Urinary bladder (tissue), 4 donors: ENCODE data around the gene NCMAP. TPM values are rescaled to one million over a fixed set of nuclear protein-coding genes. Genes with fewer than 3 reads are reported as not detected.

Experiments
- DNase-seq: peaks from one replicate; pipeline ENCODE4 v3.0.0-alpha.2; 2015; ENCODE audit errors: extremely low spot score
- H3K27ac ChIP-seq: one replicate; pipeline ENCODE4 v1.5.1; 2013; ENCODE audit warnings: low read depth, mild to moderate bottlenecking, moderate library complexity
- H3K36me3 ChIP-seq: one replicate; pipeline ENCODE4 v1.6.1; 2013; ENCODE audit warnings: mild to moderate bottlenecking, moderate library complexity; ENCODE audit not compliant: insufficient read depth
- H3K4me1 ChIP-seq: one replicate; pipeline ENCODE4 v1.6.1; 2013; ENCODE audit warnings: mild to moderate bottlenecking, moderate library complexity; ENCODE audit not compliant: insufficient read depth
- H3K4me3 ChIP-seq: one replicate; pipeline ENCODE4 v1.5.1; 2013; ENCODE audit warnings: low read depth, low read length
- WGBS: extraction: QIAGEN DNeasy Blood & Tissue Kit; methylation state at CpG from one replicate; pipeline ENCODE4 v1.1.7; 2013; 5-methylcytosine and 5-hydroxymethylcytosine counted together
- polyA plus RNA-seq: library from polyadenylated mRNA; stranded (reverse); fragments of 200-250 nt; gene quantifications from one replicate; pipeline ENCODE4 v1.2.3, GENCODE V29; 2013
- total RNA-seq: library from RNA; depleted of rRNA; stranded (reverse); fragments of >200 nt; gene quantifications from one replicate; pipeline ENCODE4 v1.2.3, GENCODE V29; 2014
- donor health status: healthy with polysubstance abuse.
- donor health status: healthy.

The NCMAP gene
- total and polyA plus RNA-seq, 2 donors, result 0.16 to 0.20 TPM

GRCh38 chr1:24551290-24551959, 4.5 kb upstream of the NCMAP start:
- no peak for DNase-seq
- Histone ChIP-seq H3K27ac (no peak overlapping the region), H3K4me3 (no peak overlapping the region), H3K36me3 (no peaks in the 10 kb centered on the region), H3K4me1 (no peaks in the 10 kb centered on the region)
- WGBS, result 77% methylated on average over 13 of the region's 13 CpGs

GRCh38 chr1:24551960-24552571, 3.8 kb upstream of the NCMAP start:
- WGBS, result 51% methylated on average over 10 of the region's 10 CpGs
- Histone ChIP-seq H3K4me1 (no peaks in the 10 kb centered on the region), H3K36me3 (no peaks in the 10 kb centered on the region), H3K27ac (no peak overlapping the region), H3K4me3 (no peak overlapping the region)
- DNase-seq, result peak; percentile 82

DNA sequence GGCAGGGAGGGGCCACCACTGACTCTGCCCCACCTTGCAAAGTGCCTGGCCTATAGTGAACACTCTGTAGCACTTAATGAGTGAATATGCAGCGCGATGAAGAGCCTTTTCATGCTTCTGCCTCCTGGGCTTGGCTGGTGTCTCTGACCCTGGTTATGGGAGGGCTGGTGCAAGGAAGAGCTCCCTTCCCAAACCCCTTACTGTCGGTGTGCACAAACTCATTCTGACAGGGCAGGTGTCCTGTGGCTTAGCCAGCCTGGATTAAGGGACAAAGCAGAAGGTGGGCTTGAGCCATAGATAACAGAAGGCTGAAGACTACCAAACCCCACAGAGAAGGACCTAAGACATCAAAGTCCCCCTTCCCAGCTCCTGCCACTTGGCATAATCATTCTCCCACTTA, 2.0 kb upstream of the NCMAP start:
- no peaks in the 10 kb centered on the region for H3K36me3 ChIP-seq
- WGBS, result 90% methylated on average over 3 of the region's 3 CpGs

DNA sequence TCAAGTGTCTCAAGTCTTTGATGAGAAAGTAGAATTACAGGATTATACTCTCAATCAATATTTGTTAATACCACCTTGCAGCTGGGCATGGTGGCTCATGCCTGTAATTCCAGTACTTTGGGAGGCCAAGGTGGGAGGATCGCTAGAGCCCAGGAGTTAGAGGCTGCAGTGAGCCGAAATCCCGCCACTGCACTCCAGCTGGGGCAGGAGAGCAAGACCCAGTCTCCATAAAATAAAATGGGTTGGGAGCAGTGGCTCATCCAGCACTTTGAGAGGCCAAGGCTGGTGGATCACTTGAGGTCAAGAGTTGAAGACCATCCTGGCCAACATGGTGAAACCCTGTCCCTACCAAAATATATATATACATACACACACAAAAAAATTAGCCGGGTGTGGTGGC, 1.2 kb upstream of the NCMAP start:
- H3K27ac ChIP-seq, result no peak overlapping the region
- H3K4me3 ChIP-seq, result no peak overlapping the region
- no peak for DNase-seq
- no peaks in the 10 kb centered on the region for H3K4me1 ChIP-seq
- H3K36me3 ChIP-seq, result no peaks in the 10 kb centered on the region
- 98% methylated on average over 4 of the region's 4 CpGs for WGBS

More for the DNA sequence above, 2.0 kb upstream of the NCMAP start:
- no peak for DNase-seq
- Histone ChIP-seq H3K4me1 (no peaks in the 10 kb centered on the region), H3K27ac (no peak overlapping the region), H3K4me3 (no peak overlapping the region)

GRCh38 chr1:24556414-24556795, 518 bp downstream of the NCMAP start:
- H3K4me3 ChIP-seq, result peak overlapping the region; percentile 40
- 60% methylated on average over 19 of the region's 19 CpGs for WGBS

GRCh38 chr1:24557220-24557619, 1.3 kb downstream of the NCMAP start:
- Histone ChIP-seq H3K4me1 (no peaks in the 10 kb centered on the region), H3K27ac (no peak overlapping the region), H3K4me3 (no peak overlapping the region), H3K36me3 (no peaks in the 10 kb centered on the region)
- no peak for DNase-seq
- WGBS, result 96% methylated on average over 6 of the region's 6 CpGs

More at GRCh38 chr1:24556414-24556795, 518 bp downstream of the NCMAP start:
- Histone ChIP-seq H3K27ac (no peak overlapping the region), H3K36me3 (no peaks in the 10 kb centered on the region), H3K4me1 (no peaks in the 10 kb centered on the region)
- no peak for DNase-seq

DNA sequence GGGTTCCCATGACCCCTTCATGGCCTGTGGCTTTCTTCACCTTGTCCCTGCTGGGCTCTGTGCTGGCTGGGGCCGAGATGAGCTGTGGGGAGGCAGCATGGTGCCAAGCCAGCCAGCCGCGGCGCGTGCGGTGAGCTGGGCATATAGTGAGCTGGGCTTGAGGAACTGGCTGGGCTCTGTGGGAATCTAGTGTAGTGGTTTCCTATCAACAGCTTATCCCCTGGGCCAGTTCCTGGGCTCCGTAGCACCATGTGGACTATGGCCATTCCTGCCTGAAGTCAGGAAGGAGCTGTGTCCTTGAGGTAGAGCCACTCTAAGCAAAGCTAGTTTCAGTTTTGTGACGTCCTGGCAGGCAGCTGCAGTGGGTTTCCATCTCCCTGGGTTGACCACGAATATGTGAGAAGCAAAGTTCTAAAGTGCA, 1.8 kb downstream of the NCMAP start:
- Histone ChIP-seq H3K4me1 (no peaks in the 10 kb centered on the region), H3K27ac (no peak overlapping the region), H3K36me3 (no peaks in the 10 kb centered on the region), H3K4me3 (no peak overlapping the region)
- 91% methylated on average over 9 of the region's 9 CpGs for WGBS
- DNase-seq, result no peak

DNA sequence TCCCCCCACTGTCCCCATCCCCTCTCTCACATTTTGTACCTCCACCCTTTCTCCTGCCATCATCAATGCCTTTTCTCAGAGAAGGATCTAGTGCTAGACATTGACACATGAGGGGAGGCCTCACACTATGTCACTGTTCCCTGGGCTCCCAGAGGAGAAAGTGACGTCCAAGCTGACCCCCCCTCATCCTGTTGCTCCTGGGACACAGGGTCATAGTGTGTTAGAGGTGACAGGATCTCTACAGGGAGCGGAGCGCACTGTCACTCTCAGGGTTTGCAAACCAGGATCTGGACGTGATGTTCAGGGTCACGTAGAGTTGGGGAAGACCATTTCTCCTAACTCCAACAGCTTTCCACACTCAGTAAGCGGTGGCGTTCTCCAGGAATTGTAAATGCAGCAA, 2.6 kb downstream of the NCMAP start:
- no peak for DNase-seq
- H3K36me3 ChIP-seq, result no peaks in the 10 kb centered on the region
- no peaks in the 10 kb centered on the region for H3K4me1 ChIP-seq
- WGBS, result 86% methylated on average over 7 of the region's 7 CpGs
- H3K4me3 ChIP-seq, result no peak overlapping the region
- H3K27ac ChIP-seq, result no peak overlapping the region

DNA sequence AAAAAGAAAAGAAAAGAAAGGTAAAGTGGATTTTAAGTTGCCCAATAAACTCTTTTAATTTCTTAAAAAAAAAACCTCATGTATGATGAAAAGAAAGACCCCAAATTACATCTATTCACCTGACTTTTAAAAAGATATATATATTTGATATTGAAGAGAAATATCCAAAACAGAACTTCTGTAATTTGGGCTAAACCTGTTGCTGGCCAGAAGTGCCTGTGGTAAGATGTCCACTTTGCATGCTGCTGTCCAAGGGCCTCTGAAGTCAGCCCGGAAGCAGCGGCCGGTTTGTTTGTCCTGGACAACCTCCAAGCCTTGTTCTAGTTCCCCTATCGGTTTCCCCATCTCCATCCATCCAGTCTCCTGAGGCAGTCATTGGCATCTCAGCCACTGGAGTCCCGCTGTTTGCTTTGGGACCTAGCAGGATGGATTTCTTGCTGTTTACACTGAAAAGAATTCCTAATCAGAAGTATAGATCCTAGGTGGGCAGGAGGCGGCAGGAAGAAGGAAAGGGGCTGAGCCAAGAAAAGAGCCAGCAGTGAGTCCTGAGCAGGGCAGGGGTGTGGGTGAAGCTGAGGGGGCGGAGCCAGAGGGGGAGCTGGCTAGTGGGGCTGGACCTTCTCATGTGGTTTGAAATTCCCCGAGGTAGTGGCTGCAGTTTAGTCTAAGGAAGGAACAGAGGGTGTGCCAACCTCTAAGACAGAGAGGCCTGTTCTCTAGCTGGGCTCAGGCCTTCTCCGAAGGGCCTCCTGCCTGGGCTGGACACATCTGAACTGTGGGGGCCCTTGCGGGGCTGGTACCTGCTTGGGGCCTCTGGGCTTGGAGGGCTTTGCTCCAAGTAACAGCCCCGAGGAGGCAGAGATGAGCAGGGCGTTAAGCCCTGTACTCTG, 3.3 kb downstream of the NCMAP start:
- no peak overlapping the region for H3K27ac ChIP-seq
- 51% methylated on average over 12 of the region's 12 CpGs for WGBS
- no peaks in the 10 kb centered on the region for H3K36me3 ChIP-seq
- H3K4me3 ChIP-seq, result no peak overlapping the region
- no peak for DNase-seq
- H3K4me1 ChIP-seq, result no peaks in the 10 kb centered on the region

- no peak for DNase-seq
- Histone ChIP-seq H3K36me3 (no peaks in the 10 kb centered on the region), H3K4me3 (no peak overlapping the region), H3K4me1 (no peaks in the 10 kb centered on the region), H3K27ac (no peak overlapping the region)
- 92% methylated on average over 6 of the region's 6 CpGs for WGBS
These were observed 4.5 kb downstream of the NCMAP start for GRCh38 chr1:24560361-24560760.

DNA sequence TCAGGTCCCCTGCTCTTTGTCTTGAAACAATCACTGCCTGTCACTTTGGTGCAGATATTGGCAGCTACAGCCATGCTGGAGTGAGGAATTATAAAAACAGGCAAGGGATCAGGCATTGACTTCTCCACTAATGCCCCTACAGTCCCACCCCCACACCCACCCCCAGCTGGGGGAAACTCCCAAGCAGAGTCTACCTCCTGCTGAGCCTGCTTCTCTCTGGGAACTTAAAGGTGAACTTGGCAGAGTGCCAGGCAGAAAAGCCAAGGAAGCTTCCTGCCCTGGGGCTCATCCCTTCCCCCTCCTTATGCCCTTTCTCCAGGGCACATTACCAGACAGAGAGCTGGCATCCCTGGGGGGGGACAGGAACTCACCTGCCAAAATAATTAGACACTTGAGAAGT, 6.7 kb downstream of the NCMAP start:
- Histone ChIP-seq H3K4me1 (no peaks in the 10 kb centered on the region), H3K4me3 (no peak overlapping the region), H3K27ac (no peak overlapping the region), H3K36me3 (no peaks in the 10 kb centered on the region)
- DNase-seq, result no peak

DNA sequence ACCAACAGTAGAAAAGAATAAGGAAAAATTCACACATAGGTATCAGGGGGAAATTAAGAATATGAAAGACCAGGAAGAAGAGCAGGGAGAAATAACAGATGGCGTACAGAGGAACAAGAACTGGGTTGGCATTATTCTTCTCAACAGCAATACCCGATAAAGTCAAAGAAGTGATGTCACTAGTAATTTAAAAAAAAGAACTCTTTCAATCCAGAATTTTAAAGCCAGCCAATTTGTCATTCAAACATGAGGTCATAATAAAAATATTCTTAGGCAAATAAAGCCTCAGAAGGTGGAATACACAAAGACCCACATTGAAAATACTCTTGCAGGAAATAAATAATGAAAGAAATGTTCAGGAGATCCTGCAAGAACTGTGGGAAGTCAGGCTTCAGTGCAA, 8.8 kb downstream of the NCMAP start:
- Histone ChIP-seq H3K27ac (no peak overlapping the region), H3K4me1 (no peaks in the 10 kb centered on the region), H3K36me3 (no peaks in the 10 kb centered on the region), H3K4me3 (no peak overlapping the region)
- DNase-seq, result no peak
- 85% methylated on average over 2 of the region's 2 CpGs for WGBS

DNA sequence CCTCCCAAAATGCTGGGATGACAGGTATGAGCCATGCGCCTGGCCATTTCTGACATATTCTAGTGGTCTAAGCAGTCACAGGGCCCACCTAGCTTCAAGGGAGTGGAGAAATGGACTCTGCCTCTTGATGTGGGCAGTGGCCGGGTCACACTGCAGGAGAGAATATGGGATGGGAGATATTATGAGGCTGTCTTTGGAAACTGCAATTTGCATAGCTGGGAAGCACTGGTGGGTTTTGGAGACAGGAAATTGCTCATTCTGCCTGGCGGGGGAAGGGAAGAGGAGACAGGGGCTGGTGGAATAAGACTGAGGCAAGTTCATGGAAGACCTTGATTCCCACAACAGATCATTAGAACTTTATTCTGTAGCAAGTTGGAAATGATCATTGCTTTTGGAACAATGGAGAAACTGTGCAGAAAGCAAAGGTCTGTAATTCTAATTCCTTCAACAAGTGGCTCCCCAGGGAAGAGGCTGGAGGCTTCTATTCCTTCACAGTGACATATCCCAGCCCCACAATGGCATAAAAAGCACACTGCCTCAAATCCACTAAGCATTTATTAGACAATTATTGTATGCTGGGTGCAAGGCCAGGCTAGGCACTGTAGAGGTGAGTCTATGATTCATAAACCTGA, 10.5 kb downstream of the NCMAP start:
- Histone ChIP-seq H3K27ac (no peak overlapping the region), H3K4me1 (no peaks in the 10 kb centered on the region), H3K36me3 (no peaks in the 10 kb centered on the region), H3K4me3 (no peak overlapping the region)
- 87% methylated on average over 3 of the region's 3 CpGs for WGBS
- no peak for DNase-seq
